OCI-LY3 (cell line): ENCODE results near the gene SAMD13.

Experiments used
- CTCF ChIP-seq: fragments of 200-600, 300-600 bp; sonication (generic); IDR thresholded peaks from 2 replicates; pipeline ENCODE4 v1.5.1; 2014; ENCODE audit warnings: antibody characterized with exemption, low read length, low read depth
- EZH2phosphoT487 ChIP-seq: fragments of 200-600 bp; shearing (Covaris generic); IDR thresholded peaks from 2 replicates; pipeline ENCODE4 v1.6.1; 2018; ENCODE audit warnings: antibody characterized with exemption, mixed run types, low read depth

GRCh38 chr1:84366786-84367185 lies 65.3 kb downstream of the SAMD13 start:
- TF ChIP-seq CTCF, result no peak
- no peak for TF ChIP-seq EZH2phosphoT487
